ENCODE measurements around the gene TBC1D16. TPM values are rescaled to one million over a fixed set of nuclear protein-coding genes. Genes with fewer than 3 reads are reported as not detected.

The TBC1D16 gene
- total RNA-seq, 2 experiments from 2014 or later = 0.74 to 1.2 TPM

- no peak for DNase-seq
- Mint-ChIP-seq H3K4me3 (no peak overlapping the region), H3K36me3 (ENCODE audit: low read depth) (no peaks in the 10 kb centered on the region), H3K27me3 (no peaks in the 10 kb centered on the region), H3K9me3 (no peaks in the 10 kb centered on the region), H3K27ac (no peak overlapping the region), H3K4me1 (peaks cover 32% of the 10 kb centered on the region)
- ChIA-PET CTCF (no interaction called here), POLR2A (no interaction called here)
These were observed 45.0 kb downstream of the TBC1D16 start for GRCh38 chr17:79990704-79991103.

DNA sequence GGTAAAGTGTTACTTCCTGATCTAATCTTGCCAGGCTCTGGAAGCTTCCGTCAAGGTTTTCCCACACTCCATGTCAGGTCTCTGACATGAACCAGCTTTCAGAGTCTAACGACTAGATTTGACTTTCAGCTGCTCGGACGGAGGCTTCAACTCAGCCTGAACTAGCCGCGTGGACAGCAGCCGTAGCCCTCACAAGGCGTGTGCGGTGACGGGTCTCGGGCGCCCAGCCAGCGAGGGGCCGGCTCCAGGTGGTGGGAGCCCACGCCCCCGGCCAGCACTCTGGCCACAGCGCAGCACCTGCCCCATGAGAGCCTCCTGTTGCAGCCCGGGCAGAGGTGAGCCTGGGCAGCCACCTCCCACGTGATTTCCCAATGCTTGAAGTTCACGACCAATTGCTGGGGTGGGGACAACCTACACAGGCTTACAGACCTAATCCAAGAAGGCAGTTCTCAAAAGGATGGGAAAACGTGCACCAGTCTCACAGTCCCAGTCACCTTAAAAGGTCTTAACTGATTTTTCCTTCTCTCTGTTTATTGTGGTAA lies 45.5 kb downstream of the TBC1D16 start:
- H3K9me3 Mint-ChIP-seq = no peaks in the 10 kb centered on the region
- no peaks in the 10 kb centered on the region for H3K27me3 Mint-ChIP-seq
- H3K4me1 Mint-ChIP-seq = peaks cover 28% of the 10 kb centered on the region
- H3K36me3 Mint-ChIP-seq (ENCODE audit: low read depth) = no peaks in the 10 kb centered on the region
- POLR2A ChIA-PET = no interaction called here
- H3K4me3 Mint-ChIP-seq = no peak overlapping the region
- no peak for DNase-seq
- CTCF ChIA-PET = interaction anchor here (0.5 kb wide), 1 partner anchor 338 kb away, joined by 4 read pairs; no protein-coding TSS in a partner anchor
- H3K27ac Mint-ChIP-seq = no peak overlapping the region

DNA sequence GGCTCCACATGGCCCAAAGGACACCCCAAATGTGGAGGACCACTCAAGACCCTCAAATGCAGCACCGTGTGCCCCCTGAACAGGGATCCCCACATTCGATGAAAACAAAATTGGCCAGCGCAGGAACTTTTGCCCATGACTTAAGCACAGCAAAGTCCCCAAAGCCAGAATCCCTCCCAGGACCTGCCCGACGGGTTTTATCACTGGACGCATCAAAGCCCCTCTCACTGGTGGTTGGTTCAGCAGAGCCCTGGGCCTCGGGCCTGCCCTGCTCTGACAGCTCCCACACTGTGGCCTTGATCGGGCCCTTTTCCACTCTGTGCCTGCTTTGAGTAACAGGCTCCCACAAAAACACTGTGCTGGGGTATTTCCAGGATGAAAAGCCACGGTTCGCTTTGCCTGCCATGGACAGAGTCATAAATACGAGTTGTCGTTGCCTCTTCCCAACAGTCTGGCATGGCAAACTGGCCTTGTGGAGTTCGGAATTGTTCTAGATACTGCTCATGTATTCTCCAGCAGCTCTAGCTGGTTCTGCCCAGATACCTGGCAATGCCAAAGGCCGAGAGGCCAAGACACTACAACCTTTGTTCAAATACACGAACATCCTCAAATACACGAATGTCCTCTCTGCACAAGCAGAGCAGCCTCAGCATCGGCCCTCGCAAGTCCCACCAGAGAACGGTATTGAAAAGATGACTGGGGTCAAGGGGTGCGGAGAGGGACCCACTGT lies 46.4 kb downstream of the TBC1D16 start:
- no peaks in the 10 kb centered on the region for H3K36me3 Mint-ChIP-seq (ENCODE audit: low read depth)
- POLR2A ChIA-PET = no interaction called here
- CTCF ChIA-PET = interaction anchor here (0.5 kb wide), 1 partner anchor 337 kb away, joined by 4 read pairs; no protein-coding TSS in a partner anchor
- no peaks in the 10 kb centered on the region for H3K9me3 Mint-ChIP-seq
- DNase-seq = no peak
- no peaks in the 10 kb centered on the region for H3K27me3 Mint-ChIP-seq
- H3K4me3 Mint-ChIP-seq = no peak overlapping the region
- no peak overlapping the region for H3K27ac Mint-ChIP-seq
- H3K4me1 Mint-ChIP-seq = peaks cover 25% of the 10 kb centered on the region

GRCh38 chr17:79988185-79988971 lies 47.3 kb downstream of the TBC1D16 start:
- POLR2A ChIA-PET = no interaction called here
- DNase-seq = no peak
- CTCF ChIA-PET = no interaction called here

DNA sequence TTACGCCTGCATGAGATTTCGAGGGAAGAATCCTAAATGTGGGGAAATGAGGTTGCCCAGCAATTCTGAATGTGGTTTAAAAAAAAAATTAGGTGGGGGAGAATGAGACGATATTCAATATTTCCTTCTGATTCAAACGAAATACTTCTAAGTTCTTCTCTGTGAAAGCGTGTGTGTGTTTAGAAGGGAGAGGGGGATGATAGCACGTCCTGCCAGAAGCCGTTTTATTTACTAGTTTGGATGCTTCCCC lies 47.8 kb downstream of the TBC1D16 start:
- Mint-ChIP-seq H3K4me3 (no peak overlapping the region), H3K9me3 (no peaks in the 10 kb centered on the region), H3K27ac (no peak overlapping the region), H3K4me1 (peaks cover 12% of the 10 kb centered on the region), H3K27me3 (no peaks in the 10 kb centered on the region), H3K36me3 (ENCODE audit: low read depth) (no peaks in the 10 kb centered on the region)
- CTCF ChIA-PET = no interaction called here
- POLR2A ChIA-PET = no interaction called here
- no peak for DNase-seq

More at GRCh38 chr17:79988185-79988971, 47.3 kb downstream of the TBC1D16 start:
- Mint-ChIP-seq H3K36me3 (ENCODE audit: low read depth) (no peaks in the 10 kb centered on the region), H3K4me1 (peaks cover 17% of the 10 kb centered on the region), H3K4me3 (no peak overlapping the region), H3K27ac (no peak overlapping the region), H3K27me3 (no peaks in the 10 kb centered on the region), H3K9me3 (no peaks in the 10 kb centered on the region)

DNA sequence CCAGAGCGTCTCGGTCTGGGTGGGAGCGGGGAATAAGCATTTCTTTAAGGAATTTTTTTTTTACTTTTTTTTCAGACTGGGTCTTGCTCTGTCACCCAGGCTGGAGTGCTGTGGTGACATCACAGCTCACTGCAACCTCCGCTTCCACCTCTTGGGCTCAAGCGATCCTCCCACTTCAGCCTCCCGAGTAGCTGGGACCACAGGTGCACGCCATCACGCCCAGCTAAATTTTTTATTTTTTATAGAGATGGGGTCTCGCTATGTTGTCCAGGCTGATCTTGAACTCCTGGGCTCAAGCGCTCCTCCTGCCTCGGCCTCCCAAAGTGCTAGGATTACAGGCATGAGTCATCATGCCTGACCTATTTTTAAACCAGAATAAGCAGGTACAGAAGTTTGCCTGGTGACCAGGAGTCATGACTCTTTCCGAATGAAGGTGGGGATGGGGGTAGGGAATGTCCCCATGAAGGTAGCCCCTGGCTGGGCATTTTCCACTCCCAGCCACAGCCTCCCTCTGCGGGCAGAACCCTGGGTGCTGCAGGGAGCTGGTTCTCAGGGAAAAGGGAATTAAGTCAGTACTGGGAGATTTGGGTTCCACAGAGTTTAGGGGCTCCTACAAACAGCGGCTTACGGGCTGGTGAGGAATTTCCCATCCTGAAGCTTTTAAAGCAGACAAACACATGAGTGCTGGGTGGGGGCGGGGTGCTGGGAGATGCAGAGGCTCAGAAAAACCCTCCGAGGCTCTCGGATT lies 48.3 kb downstream of the TBC1D16 start:
- H3K9me3 Mint-ChIP-seq = no peaks in the 10 kb centered on the region
- CTCF ChIA-PET = no interaction called here
- no peaks in the 10 kb centered on the region for H3K36me3 Mint-ChIP-seq (ENCODE audit: low read depth)
- H3K27ac Mint-ChIP-seq = no peak overlapping the region
- no peak overlapping the region for H3K4me3 Mint-ChIP-seq
- H3K27me3 Mint-ChIP-seq = no peaks in the 10 kb centered on the region
- DNase-seq = no peak
- peaks cover 7% of the 10 kb centered on the region for H3K4me1 Mint-ChIP-seq
- POLR2A ChIA-PET = interaction anchor here (0.6 kb wide), 1 partner anchor 191 kb away, joined by 3 read pairs; the partner anchor contains the start of gene CBX8

DNA sequence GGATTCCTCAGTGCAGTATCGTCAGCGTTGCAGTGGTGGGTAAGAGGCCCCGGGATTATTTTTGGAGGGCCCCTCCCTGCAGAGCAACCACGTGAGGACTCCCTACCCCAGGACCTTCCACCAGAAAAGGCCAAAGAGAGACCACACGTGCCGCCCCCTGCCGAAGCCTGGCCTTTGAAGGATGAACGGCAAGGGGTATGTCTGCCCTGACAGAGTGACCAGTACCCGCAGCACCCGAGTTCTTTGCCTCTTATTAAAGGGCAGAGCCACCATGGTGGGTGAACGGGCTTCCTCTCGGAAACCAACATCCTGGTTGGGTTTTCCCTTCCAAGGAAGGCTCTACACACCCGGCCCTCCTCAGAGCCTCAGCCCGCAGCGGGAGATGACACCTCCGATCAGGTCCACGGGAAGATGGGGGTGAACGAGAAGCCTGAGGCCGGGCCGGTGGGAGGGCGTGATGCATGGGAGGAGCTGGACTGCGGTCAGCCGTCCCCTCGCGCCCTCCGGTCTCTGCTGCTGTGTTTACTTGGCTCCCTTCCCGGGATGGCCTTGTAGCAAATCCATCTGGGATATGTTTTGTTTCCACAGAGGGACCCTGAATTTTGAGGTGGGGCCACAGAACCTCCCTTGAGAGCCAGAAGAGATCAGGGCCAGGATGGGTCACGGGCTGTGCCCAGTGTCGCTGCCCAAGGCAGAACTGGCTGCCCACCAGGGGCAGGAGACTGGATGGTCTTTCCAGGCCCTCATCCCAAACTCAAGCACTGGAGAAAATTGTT lies 49.1 kb downstream of the TBC1D16 start:
- H3K27me3 Mint-ChIP-seq = no peaks in the 10 kb centered on the region
- H3K9me3 Mint-ChIP-seq = no peaks in the 10 kb centered on the region
- CTCF ChIA-PET = interaction anchor here (0.6 kb wide), 1 partner anchor 150 kb away, joined by 3 read pairs; no protein-coding TSS in a partner anchor
- POLR2A ChIA-PET = interaction anchor here (0.6 kb wide), 1 partner anchor 190 kb away, joined by 3 read pairs; the partner anchor contains the start of gene CBX8
- peaks cover 4% of the 10 kb centered on the region for H3K4me1 Mint-ChIP-seq
- H3K27ac Mint-ChIP-seq = no peak overlapping the region
- H3K4me3 Mint-ChIP-seq = no peak overlapping the region
- H3K36me3 Mint-ChIP-seq (ENCODE audit: low read depth) = no peaks in the 10 kb centered on the region
- no peak for DNase-seq

GRCh38 chr17:79985943-79986391 lies 49.7 kb downstream of the TBC1D16 start:
- no peak overlapping the region for H3K27ac Mint-ChIP-seq
- POLR2A ChIA-PET = no interaction called here

GRCh38 chr17:79985361-79985942 lies 50.2 kb downstream of the TBC1D16 start:
- CTCF ChIA-PET = no interaction called here
- no peaks in the 10 kb centered on the region for H3K27me3 Mint-ChIP-seq
- H3K27ac Mint-ChIP-seq = no peak overlapping the region
- POLR2A ChIA-PET = no interaction called here
- no peak overlapping the region for H3K4me3 Mint-ChIP-seq
- H3K36me3 Mint-ChIP-seq (ENCODE audit: low read depth) = no peaks in the 10 kb centered on the region
- DNase-seq = no peak
- H3K4me1 Mint-ChIP-seq = no peaks in the 10 kb centered on the region
- H3K9me3 Mint-ChIP-seq = no peaks in the 10 kb centered on the region

More at GRCh38 chr17:79985943-79986391, 49.7 kb downstream of the TBC1D16 start:
- H3K27me3 Mint-ChIP-seq = no peaks in the 10 kb centered on the region
- DNase-seq = no peak
- CTCF ChIA-PET = interaction anchor here (0.6 kb wide), 1 partner anchor 151 kb away, joined by 3 read pairs; no protein-coding TSS in a partner anchor
- no peak overlapping the region for H3K4me3 Mint-ChIP-seq
- no peaks in the 10 kb centered on the region for H3K36me3 Mint-ChIP-seq (ENCODE audit: low read depth)
- peaks cover under 1% of the 10 kb centered on the region for H3K4me1 Mint-ChIP-seq
- H3K9me3 Mint-ChIP-seq = no peaks in the 10 kb centered on the region

- ChIA-PET POLR2A (no interaction called here), CTCF (no interaction called here)
- Mint-ChIP-seq H3K36me3 (ENCODE audit: low read depth) (no peaks in the 10 kb centered on the region), H3K9me3 (no peaks in the 10 kb centered on the region), H3K4me1 (no peaks in the 10 kb centered on the region), H3K27me3 (no peaks in the 10 kb centered on the region), H3K27ac (no peak overlapping the region), H3K4me3 (no peak overlapping the region)
- DNase-seq = no peak
These were observed 50.8 kb downstream of the TBC1D16 start for GRCh38 chr17:79984877-79985276.

- Mint-ChIP-seq H3K4me3 (no peak overlapping the region), H3K4me1 (no peaks in the 10 kb centered on the region), H3K27ac (no peak overlapping the region), H3K9me3 (no peaks in the 10 kb centered on the region), H3K27me3 (no peaks in the 10 kb centered on the region), H3K36me3 (ENCODE audit: low read depth) (no peaks in the 10 kb centered on the region)
- POLR2A ChIA-PET = no interaction called here
- no peak for DNase-seq
- CTCF ChIA-PET = interaction anchor here (0.5 kb wide), 1 partner anchor 14 kb away, joined by 3 read pairs; no protein-coding TSS in a partner anchor
These were observed 51.4 kb downstream of the TBC1D16 start for GRCh38 chr17:79984045-79984840.

Measured in activated CD4-positive, alpha-beta T cell treated with anti-CD3 and anti-CD28 coated beads, Interleukin-2, amount 10 ng/mL, durations not matched to agents 7 days and 5 days (primary cell).